ENCODE data around the gene TAMALIN.

TAMALIN gene

DNA sequence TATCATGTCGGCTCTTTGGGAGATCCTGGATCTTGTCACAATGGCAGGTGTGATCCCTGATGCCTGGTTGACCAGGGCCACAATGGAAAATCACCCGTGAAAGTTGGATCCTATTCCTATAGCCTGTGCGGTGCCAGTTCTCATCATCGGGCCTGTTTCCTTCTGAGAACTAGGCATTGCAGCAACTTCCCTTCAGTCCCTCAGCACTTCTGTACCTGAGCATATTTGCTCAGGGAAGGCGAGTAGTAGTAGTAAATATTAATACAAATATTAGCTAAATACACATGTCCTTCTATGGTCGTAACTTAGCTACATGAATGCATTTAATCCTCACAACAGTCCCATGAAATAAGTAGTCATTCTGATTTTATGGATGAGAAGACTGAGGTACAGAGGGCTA is 22.1 kb upstream of the TAMALIN start:
- no peak for DNase-seq (ENCODE audit: low spot score)

DNA sequence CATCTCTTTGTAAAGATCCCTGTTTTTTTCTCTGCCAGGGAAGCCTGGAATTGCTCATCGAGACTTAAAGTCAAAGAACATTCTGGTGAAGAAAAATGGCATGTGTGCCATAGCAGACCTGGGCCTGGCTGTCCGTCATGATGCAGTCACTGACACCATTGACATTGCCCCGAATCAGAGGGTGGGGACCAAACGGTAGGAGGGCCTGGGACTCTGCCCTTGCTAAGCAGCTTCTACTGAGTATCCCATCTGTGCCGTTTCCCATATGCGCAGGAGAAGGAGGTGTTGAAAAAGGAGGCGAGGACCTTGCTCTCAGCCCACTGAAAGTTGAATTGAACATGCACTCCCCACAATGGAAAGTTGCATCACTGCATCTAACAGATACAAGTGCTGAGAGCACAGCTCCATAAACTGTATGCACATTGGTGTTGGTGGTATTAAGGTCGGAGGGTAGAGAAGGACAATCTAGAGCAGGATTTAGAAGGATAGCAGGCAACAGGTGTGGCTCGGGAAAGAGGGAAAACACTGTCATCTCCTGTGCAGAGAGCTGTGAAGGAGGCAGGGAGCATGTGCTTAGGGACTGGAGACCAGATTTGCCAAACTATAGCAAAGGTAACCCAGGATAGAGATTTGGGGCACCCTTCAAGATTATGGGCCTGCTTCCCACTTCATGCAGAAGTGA is 21.5 kb upstream of the TAMALIN start:
- no peak for DNase-seq (ENCODE audit: low spot score)

DNA sequence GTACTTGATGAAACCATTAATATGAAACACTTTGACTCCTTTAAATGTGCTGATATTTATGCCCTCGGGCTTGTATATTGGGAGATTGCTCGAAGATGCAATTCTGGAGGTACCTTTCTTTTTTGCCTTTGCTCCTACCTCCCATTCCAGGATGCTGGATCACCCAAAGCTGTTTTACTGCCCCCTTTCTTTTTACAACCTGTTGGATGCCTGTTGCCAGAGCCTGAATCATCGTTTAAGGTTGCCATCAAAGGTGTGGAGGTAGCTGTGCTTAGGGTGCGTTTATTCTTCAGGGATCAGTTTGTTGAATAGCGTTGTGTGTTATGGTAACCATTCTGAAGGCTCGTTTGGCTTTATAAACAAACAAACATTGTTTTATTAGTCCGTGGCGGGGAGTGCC is 19.9 kb upstream of the TAMALIN start:
- DNase-seq (ENCODE audit: low spot score), result no peak

DNA sequence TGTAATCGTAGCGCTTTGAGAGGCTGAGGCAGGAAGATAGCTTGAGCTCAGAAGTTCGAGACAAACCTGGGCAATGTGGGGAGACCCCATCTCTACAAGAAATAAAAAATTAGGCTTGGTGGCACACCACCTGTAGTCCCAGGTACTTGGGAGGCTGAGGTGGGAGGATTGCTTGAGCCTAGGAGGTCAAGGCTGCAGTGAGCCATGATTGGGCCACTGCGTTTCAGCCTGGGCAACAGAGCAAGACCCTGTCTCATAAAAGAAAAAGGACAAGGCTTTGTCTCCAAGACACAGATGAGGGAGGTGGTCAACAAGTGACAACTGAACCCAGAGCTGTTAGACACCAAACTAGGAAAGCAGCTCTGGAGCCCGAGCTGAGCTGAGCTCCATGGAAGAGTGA is 14.5 kb upstream of the TAMALIN start:
- no peak for DNase-seq (ENCODE audit: low spot score)

DNA sequence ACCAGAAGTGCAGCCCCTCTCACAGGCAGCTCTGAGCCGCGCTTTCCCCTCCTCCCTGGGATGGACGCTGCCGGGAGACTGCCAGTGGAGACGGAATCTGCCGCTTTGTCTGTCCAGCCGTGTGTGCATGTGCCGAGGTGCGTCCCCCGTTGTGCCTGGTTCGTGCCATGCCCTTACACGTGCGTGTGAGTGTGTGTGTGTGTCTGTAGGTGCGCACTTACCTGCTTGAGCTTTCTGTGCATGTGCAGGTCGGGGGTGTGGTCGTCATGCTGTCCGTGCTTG is 12.3 kb upstream of the TAMALIN start:
- DNase-seq (ENCODE audit: low spot score), result no peak

DNA sequence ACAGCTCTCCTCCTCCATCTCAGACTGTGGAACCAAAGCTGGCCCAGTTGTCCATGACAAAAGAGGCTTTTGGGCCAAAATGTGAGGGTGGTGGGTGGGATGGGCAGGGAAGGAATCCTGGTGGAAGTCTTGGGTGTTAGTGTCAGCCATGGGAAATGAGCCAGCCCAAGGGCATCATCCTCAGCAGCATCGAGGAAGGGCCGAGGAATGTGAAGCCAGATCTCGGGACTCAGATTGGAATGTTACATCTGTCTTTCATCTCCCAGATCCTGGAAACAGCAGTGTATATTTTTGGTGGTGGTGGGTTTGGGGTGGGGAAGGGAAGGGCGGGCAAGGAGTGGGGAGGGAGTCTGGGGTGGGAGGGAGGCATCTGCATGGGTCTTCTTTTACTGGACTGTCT is 11.8 kb upstream of the TAMALIN start:
- no peak for DNase-seq (ENCODE audit: low spot score)

DNA sequence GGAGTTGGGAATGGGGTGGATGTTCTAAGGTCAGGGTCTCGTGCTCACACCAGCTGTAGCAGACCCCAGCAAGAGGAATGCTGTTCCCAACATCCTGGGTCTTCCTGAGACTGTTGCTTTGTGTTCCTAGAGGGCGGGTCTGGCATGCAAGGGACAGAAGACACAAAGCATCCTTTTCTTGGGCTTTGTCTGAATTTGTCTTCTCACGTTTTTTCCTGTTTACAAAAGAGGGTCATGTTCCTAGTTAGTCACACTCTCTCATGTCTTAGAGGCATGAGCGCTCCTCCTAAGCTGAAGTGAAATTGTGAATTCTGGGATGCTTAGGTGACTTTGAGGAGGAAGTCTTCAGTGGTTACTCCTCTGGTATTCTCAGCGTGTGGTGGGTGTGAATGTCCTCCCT is 9.6 kb upstream of the TAMALIN start:
- DNase-seq (ENCODE audit: low spot score), result no peak

DNA sequence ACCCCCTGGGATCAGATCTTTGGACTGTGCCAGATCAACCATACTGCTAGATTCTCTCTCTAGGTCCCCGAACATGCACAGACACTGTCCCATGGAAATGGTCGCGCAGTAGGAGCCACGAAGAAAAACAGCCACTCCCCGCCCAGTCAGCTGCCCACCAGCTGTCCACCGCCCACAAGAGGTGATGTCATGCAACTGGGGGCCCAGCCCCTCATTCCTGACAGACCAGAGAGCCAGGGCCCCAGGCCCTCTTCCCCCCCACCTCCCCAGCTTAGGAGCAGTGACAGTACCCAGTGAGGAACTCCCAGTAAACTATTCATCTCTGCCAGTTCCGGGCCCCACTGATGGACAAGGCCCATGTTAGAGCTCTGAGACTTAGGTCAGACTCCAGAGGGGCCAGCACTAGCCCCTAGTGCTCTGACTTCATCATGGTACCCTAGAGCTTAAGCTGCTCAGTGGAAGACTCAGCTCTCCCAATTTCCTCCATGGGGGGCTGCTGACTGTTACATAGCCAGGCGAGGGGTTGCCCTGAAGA is 3.7 kb upstream of the TAMALIN start:
- no peak for DNase-seq (ENCODE audit: low spot score)

DNA sequence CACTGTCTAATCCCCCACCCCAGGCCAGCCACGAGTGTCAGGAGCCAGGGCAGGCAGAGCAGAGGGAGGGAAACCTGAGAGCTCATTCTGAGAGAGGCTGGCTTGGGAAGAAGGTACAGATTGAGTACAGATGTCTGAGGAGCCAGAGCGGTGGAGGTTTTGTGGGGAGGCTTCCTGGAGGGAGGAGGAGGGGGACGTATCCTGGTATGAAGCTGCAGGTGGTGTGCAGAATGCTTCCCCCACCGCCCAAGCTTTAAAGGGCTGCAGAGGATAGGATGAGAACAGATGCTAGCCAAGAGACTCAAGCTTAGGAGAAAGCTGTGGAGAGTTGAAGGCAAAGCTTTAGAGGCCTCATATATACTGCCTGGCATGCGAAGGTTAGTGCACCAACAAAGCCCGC is 3.2 kb upstream of the TAMALIN start:
- DNase-seq (ENCODE audit: low spot score), result no peak

DNA sequence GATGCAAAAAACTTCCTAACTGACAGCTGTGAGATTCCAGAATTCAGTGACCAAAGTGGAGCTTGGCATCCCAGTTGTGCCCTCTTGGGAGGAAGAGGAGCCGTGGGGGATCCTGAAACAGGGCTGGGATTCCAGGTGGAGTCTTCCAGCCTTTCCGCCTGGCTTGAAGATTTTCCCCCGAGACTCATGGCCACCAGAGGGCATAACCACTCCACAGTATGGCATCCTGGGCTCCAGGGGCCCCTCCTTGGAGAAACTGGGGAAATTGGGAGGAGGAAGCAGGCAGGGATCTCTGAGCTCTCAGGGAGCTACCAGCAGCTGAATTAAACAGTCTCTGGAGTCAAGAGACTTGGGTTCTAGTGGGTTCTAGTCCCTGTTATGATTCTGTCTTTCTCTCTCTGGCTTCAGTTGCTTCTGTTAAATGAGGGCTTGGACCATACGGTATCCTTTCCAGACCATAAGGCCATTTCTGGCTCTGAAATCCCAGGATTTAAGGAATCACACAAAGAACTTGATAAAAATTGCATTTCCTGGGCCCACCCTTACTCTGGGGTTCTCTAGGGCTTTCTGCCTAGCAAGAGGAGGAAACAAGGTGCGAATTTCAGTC is 2.6 kb upstream of the TAMALIN start:
- DNase-seq (ENCODE audit: low spot score), result no peak

GRCh38 chr12:52005218-52005902 is 1.4 kb upstream of the TAMALIN start:
- no peak for DNase-seq (ENCODE audit: low spot score)

DNA sequence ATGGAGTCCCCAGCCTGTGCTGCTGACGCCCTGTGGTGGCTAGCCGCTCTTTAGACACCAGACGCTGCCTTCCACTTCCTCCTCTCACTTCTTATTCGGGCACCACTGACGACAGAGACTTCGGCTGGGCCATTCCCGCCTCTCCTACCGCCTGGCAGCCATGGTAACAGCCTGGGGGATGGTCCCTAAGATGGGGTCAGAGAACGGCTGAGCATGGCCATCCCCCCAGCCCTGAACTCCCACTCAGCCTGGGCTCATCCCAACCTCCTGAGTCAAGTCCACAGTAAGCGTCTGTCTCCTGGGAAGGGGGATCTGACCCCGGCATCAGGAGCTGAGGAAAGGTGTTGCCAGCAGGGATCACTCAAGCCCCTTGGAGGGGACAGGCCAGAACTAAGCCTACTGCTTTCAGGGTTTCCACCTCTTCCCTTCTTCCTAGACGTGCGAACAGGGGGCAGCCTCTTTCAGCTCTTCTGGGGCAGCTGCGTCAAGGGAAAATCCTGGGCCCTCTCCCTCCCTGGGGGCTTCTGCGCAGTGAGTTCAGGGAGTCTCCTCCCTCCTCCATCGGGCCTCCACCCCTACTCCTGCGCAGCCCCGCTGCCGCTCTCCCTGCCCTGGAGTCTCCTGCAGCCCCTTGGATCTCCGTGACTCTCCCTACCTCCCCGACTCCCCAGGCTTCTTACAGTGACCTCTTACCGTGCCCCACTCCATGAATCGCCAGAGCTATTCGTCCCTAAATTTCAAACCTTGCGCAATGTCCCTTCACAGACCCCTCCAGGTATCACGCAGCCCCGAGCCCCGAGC is 643 bp upstream of the TAMALIN start:
- no peak for DNase-seq (ENCODE audit: low spot score)

GRCh38 chr12:52007158-52007921 is 594 bp downstream of the TAMALIN start:
- DNase-seq (ENCODE audit: low spot score), result no peak

- no peak for DNase-seq (ENCODE audit: low spot score)
Measured at GRCh38 chr12:52007982-52008510, 1.3 kb downstream of the TAMALIN start.

- no peak for DNase-seq (ENCODE audit: low spot score)
Measured at GRCh38 chr12:52009081-52009751, 2.5 kb downstream of the TAMALIN start.

DNA sequence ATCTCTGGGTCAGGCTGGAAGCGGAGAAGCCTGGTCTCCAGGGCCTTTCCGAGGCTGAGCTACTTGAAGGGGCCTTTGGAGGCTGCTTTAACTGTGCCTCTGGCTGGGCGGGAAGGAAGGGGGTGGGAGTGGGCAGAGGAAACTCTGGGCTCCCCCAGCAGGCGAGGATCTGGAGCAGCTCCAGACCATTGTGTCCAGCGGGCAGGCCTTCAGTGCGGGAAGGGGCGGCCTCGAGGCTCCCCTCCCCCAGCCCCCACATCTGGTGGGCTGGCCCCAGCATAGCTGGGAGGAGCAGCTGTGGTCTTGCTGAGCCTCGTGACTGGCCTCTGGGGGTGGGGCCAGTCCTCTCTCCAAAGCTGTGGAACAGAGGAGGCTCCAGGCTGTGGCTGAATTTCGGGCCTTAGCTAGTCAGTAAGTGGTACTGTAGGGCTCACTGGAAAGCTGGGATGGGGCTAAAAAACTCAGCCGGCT is 3.4 kb downstream of the TAMALIN start:
- DNase-seq (ENCODE audit: low spot score), result no peak

- no peak for DNase-seq (ENCODE audit: low spot score)
Measured at GRCh38 chr12:52010692-52011601, 4.2 kb downstream of the TAMALIN start.

- no peak for DNase-seq (ENCODE audit: low spot score)
Measured at GRCh38 chr12:52011602-52012214, 5.0 kb downstream of the TAMALIN start.

DNA sequence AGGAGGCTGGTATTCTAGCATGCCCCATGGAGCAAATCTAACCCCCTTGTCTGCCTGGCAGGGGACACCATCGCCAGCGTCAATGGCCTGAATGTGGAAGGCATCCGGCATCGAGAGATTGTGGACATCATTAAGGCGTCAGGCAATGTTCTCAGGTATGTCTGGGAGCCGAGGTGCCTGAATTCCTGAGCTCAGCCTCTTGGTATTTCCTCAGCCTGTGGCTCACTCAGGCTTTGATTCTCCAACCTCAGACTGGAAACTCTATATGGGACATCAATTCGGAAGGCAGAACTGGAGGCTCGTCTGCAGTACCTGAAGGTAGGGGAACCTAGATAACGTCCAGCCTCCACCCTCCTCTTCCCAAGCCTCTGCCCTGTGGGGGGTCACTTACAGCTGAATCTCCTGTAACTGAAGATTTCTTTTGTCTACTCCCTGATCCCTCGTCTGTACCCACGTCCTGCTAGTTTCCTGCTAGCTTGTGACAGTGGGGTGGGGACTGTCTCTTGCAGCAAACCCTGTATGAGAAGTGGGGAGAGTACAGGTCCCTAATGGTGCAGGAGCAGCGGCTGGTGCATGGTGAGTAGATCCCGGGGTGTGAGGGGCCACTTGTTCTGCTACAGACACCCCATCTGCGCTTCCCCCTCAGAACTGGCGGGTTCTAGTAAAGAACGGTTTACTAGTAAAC is 7.0 kb downstream of the TAMALIN start:
- DNase-seq (ENCODE audit: low spot score), result no peak
